Measurements from ENCODE around the gene CPED1.
"Not testable (repeated sequence)": the region's sequence is repeated elsewhere in the genome, so short reads cannot be mapped to it uniquely, and the experiment has no call there.

CPED1 gene

DNA sequence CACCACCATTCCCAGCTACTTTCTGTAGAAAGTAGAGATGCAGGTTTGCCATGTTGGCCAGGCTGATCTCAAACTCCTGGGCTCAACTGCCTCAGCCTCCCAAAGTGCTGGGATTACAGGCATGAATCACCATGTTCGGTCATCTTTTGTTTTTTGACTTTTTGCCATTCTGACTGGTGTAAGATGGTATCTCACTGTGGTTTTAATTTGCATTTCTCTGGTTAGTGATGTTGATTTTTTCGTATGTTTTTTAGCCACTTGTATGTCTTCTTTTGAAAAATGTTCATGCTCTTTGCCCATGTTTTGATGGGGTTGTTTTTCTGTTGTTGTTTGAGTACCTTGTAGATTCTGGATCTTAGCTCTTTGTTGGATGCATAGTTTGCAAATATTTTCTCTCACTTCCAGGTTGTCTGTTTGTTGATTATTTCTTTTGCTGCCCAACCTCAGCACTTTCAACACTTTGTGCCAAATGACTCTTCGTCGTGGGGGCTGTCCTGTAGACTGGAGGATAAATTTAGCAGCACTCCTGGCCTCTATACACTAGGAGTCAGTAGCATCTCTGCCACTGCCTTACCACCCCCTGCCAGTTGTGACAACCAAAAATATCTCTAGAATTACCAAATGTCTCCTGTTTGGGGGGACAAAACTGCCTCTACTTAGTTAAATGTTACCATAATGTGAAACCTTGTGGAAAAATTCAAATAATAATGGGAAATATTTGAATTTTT is 6.5 kb upstream of the CPED1 start:
- Histone ChIP-seq H3K27ac (ENCODE audit: low read depth, low read length) (no peak overlapping the region), H3K9me3 (ENCODE audit: insufficient read depth, low read depth, low read length) (no peaks in the 10 kb centered on the region), H3K9ac (ENCODE audit: low read depth, low read length) (no peak overlapping the region), H3K36me3 (ENCODE audit: insufficient read depth, low read length) (no peaks in the 10 kb centered on the region), H3K27me3 (ENCODE audit: insufficient read depth, low read length) (no peaks in the 10 kb centered on the region), H3K4me1 (ENCODE audit: insufficient read depth, low read length) (no peaks in the 10 kb centered on the region; the same call in 1 of the 2 replicates), H3K4me3 (ENCODE audit: low read length) (no peak overlapping the region)
- WGBS: 85% methylated on average over 4 of the region's 4 CpGs

DNA sequence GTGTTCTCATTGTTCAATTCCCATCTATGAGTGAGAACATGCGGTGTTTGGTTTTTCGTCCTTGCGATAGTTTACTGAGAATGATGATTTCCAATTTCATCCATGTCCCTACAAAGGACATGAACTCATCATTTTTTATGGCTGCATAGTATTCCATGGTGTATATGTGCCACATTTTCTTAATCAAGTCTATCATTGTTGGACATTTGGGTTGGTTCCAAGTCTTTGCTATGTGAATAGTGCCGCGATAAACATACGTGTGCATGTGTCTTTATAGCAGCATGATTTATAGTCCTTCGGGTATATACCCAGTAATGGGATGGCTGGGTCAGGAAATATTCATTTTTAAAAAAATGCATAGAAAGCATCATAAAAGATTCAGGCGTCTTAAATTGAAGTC is 4.9 kb upstream of the CPED1 start:
- not testable (repeated sequence) for H3K4me3 ChIP-seq (ENCODE audit: low read length); H3K9me3 ChIP-seq (ENCODE audit: insufficient read depth, low read depth, low read length); H3K9ac ChIP-seq (ENCODE audit: low read depth, low read length); H3K4me1 ChIP-seq (ENCODE audit: insufficient read depth, low read length); H3K27ac ChIP-seq (ENCODE audit: low read depth, low read length); H3K36me3 ChIP-seq (ENCODE audit: insufficient read depth, low read length); H3K27me3 ChIP-seq (ENCODE audit: insufficient read depth, low read length)
- WGBS: 89% methylated on average over 5 of the region's 8 CpGs

- Histone ChIP-seq H3K9me3 (ENCODE audit: insufficient read depth, low read depth, low read length) (no peaks in the 10 kb centered on the region), H3K27ac (ENCODE audit: low read depth, low read length) (no peak overlapping the region), H3K9ac (ENCODE audit: low read depth, low read length) (no peak overlapping the region), H3K27me3 (ENCODE audit: insufficient read depth, low read length) (peaks cover 18% of the 10 kb centered on the region), H3K4me1 (ENCODE audit: insufficient read depth, low read length) (peaks cover 8% of the 10 kb centered on the region), H3K36me3 (ENCODE audit: insufficient read depth, low read length) (no peaks in the 10 kb centered on the region), H3K4me3 (ENCODE audit: low read length) (no peak overlapping the region)
- WGBS: 95% methylated on average over 3 of the region's 3 CpGs
Observed at GRCh38 chr7:120984406-120984805, 4.1 kb upstream of the CPED1 start.

- peaks cover 8% of the 10 kb centered on the region for H3K4me1 ChIP-seq (ENCODE audit: insufficient read depth, low read length)
- H3K36me3 ChIP-seq (ENCODE audit: insufficient read depth, low read length): no peaks in the 10 kb centered on the region
- peaks cover 25% of the 10 kb centered on the region for H3K27me3 ChIP-seq (ENCODE audit: insufficient read depth, low read length)
- WGBS: 52% methylated on average over 2 of the region's 2 CpGs
- H3K27ac ChIP-seq (ENCODE audit: low read depth, low read length): no peak overlapping the region
- no peak overlapping the region for H3K9ac ChIP-seq (ENCODE audit: low read depth, low read length)
- H3K4me3 ChIP-seq (ENCODE audit: low read length): no peak overlapping the region
- H3K9me3 ChIP-seq (ENCODE audit: insufficient read depth, low read depth, low read length): no peaks in the 10 kb centered on the region
Observed at GRCh38 chr7:120985130-120985758, 3.3 kb upstream of the CPED1 start.

GRCh38 chr7:120985839-120986238 is 2.7 kb upstream of the CPED1 start:
- WGBS: 92% methylated on average over 2 of the region's 2 CpGs
- Histone ChIP-seq H3K27me3 (ENCODE audit: insufficient read depth, low read length) (peaks cover 25% of the 10 kb centered on the region), H3K36me3 (ENCODE audit: insufficient read depth, low read length) (no peaks in the 10 kb centered on the region), H3K27ac (ENCODE audit: low read depth, low read length) (no peak overlapping the region), H3K4me1 (ENCODE audit: insufficient read depth, low read length) (peaks cover 8% of the 10 kb centered on the region), H3K4me3 (ENCODE audit: low read length) (no peak overlapping the region), H3K9ac (ENCODE audit: low read depth, low read length) (no peak overlapping the region), H3K9me3 (ENCODE audit: insufficient read depth, low read depth, low read length) (no peaks in the 10 kb centered on the region)

DNA sequence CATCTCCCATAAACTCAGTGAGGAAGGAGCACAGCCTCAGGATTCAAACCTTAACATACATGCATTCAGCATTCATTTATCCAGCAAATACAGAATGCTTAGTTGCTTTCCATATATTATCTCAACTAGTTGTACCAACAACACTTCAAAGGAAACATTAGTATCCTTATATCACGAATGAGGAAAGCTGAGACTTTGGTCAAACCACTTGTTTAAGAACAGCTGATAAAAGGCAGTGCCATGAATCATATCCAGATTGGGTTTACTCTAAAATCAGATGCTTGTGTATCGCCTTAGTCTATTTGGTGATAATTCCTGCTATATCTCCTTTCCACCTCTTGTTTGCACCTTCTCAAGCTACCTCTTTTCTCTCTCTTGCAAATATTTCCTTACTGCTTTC is 1.9 kb upstream of the CPED1 start:
- 96% methylated on average over 2 of the region's 2 CpGs for WGBS
- no peaks in the 10 kb centered on the region for H3K36me3 ChIP-seq (ENCODE audit: insufficient read depth, low read length)
- peaks cover 25% of the 10 kb centered on the region for H3K27me3 ChIP-seq (ENCODE audit: insufficient read depth, low read length)
- peaks cover 8% of the 10 kb centered on the region for H3K4me1 ChIP-seq (ENCODE audit: insufficient read depth, low read length)
- no peak overlapping the region for H3K4me3 ChIP-seq (ENCODE audit: low read length)
- H3K27ac ChIP-seq (ENCODE audit: low read depth, low read length): no peak overlapping the region
- H3K9me3 ChIP-seq (ENCODE audit: insufficient read depth, low read depth, low read length): no peaks in the 10 kb centered on the region
- no peak overlapping the region for H3K9ac ChIP-seq (ENCODE audit: low read depth, low read length)

DNA sequence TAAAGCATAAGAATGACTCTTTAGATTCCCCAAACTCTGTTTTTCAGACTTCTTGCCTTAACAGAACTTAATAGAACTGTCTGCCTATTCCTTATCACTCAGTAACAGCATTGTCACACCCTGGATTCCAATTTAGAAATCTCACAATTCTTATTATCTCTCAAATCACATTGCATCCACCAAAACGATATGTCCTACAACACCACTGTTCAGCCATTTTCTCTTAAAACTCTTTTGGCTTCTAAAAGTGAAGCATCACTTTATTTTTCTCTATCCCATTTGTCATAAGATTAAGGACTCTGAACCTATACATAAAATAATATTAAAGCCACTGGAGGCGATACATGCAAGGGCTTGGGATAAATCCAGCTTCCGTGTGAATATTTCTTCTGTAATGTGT is 1.2 kb upstream of the CPED1 start:
- Histone ChIP-seq H3K27ac (ENCODE audit: low read depth, low read length) (no peak overlapping the region), H3K27me3 (ENCODE audit: insufficient read depth, low read length) (peaks cover 25% of the 10 kb centered on the region), H3K4me1 (ENCODE audit: insufficient read depth, low read length) (peaks cover 8% of the 10 kb centered on the region), H3K9ac (ENCODE audit: low read depth, low read length) (no peak overlapping the region), H3K4me3 (ENCODE audit: low read length) (no peak overlapping the region), H3K36me3 (ENCODE audit: insufficient read depth, low read length) (no peaks in the 10 kb centered on the region), H3K9me3 (ENCODE audit: insufficient read depth, low read depth, low read length) (no peaks in the 10 kb centered on the region)
- WGBS: under 1% methylated on average over 3 of the region's 3 CpGs

DNA sequence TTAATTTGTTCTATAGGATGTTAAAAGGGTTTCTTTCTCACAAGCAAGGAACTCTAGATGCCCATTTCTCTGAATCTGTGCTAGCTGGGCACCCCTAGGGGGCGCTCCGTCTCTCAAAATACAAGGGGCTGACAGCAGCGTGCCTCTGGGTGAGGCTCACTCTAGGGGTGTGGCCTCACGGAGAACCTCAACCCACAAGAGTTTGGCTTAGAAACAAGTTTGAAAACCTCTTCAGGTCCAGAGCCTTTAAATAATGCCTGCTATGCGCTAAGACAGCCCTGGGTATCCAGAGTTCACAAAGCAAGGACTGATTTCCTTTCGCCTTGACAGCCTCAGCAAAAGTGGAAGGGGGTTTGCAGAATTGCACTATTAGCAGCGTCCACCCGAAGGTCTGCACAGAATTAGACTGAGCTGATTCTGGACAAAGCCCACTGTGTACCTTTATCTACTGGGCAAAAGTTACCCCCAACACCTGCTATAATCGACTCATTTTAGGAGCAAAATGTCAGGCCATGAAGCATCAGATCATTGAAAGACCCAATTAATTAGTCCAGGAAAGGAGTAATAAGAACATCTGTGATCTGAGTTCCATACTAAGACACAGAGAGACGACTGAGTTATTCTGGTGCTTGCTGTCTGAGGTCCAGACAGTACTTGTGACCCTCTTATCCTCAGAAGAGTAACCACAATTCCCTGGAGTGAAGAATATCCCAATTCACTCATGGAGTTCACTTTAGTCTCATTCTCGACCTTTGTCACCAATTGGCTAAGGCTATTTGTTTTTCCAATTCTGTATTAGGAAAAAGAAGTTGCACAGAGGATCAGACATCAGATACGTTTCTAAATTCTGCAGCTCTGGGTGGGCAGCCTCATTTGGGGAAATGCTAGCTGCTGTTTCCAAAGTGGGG is 574 bp upstream of the CPED1 start:
- peaks cover 25% of the 10 kb centered on the region for H3K27me3 ChIP-seq (ENCODE audit: insufficient read depth, low read length)
- H3K27ac ChIP-seq (ENCODE audit: low read depth, low read length): no peak overlapping the region
- H3K9ac ChIP-seq (ENCODE audit: low read depth, low read length): no peak overlapping the region
- 20% methylated on average over 12 of the region's 12 CpGs for WGBS
- H3K4me1 ChIP-seq (ENCODE audit: insufficient read depth, low read length): peaks cover 8% of the 10 kb centered on the region
- H3K4me3 ChIP-seq (ENCODE audit: low read length): peak overlapping the region; percentile 57
- no peaks in the 10 kb centered on the region for H3K36me3 ChIP-seq (ENCODE audit: insufficient read depth, low read length)
- H3K9me3 ChIP-seq (ENCODE audit: insufficient read depth, low read depth, low read length): no peaks in the 10 kb centered on the region

DNA sequence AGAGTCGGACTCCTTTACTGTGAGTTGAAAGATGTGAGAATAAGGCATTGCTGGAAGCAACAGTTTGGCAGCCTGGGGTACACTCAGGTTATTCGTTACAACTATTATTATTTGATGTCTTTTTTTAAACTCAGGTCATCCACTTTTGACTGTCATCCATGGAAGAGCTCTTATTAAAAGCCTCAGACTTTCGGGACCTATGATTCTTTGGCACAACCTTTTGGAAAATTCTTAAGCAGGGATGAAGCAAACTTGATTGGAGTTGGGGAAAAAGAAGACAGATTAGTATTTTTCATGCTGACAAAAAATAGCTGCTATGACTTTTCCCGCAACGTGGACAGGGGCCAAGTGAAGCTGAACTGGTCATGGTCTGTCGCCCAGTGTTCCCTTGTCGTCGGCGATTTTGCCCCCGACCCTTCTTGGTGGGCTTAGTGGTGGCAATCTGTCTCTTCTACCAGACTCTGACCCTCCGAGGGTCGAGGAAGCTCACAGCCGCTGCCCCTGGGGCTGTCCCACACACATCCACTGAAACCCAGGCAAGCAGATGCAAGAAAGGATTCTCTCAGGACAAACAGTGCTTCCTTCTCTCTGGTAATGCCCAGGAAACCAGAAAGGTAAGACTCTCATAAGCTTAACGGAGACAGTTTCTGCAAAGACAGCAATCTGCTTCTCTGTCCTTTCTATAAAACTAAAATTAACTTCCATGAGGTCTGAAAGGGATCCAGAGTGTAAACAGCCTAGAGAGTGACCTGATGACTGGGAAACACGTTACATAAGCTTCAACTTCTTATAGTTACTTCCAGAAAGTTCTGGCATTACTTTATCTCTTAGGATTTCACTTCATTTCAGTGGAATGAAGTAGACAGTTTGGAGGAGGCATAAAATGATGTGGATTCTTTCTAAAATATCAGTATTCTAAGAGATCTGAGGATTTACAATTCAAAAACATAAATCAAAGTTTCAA is 1.0 kb downstream of the CPED1 start:
- H3K36me3 ChIP-seq (ENCODE audit: insufficient read depth, low read length): no peaks in the 10 kb centered on the region
- peaks cover 8% of the 10 kb centered on the region for H3K4me1 ChIP-seq (ENCODE audit: insufficient read depth, low read length)
- H3K9me3 ChIP-seq (ENCODE audit: insufficient read depth, low read depth, low read length): no peaks in the 10 kb centered on the region
- 92% methylated on average over 14 of the region's 15 CpGs for WGBS
- H3K4me3 ChIP-seq (ENCODE audit: low read length): peak overlapping the region; percentile 57; the same call in 1 of the 2 replicates
- no peak overlapping the region for H3K27ac ChIP-seq (ENCODE audit: low read depth, low read length)
- H3K9ac ChIP-seq (ENCODE audit: low read depth, low read length): no peak overlapping the region
- peaks cover 25% of the 10 kb centered on the region for H3K27me3 ChIP-seq (ENCODE audit: insufficient read depth, low read length)

DNA sequence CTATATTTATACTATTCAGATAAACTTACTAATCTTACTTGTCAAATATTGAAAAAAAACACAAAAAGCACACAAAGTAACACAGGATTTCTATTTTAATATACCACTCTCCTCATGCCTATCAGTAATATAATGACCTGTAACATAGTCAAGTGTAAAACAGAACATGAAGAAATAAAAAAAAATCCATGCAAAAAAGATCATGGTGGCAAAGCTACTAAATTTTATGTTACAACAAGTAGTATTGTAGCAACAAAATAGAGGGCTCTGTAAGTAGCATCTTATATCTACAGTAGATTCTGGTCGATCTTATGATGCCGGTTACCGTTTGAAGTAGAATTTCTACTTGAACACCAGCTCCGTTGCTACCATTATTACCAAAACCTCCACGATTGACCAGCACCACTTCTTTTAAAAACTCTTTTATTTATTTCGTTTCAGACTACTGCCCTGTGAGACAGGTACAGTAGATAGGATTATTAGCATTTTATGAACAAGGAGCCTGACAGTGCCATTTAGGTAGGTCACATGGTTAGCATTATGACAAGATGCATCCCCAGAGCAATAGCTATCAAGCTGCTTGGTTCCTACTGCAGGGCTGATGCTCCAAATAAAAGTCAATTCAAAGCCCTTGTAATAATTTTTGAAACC is 2.1 kb downstream of the CPED1 start:
- WGBS: 95% methylated on average over 6 of the region's 6 CpGs
- H3K4me1 ChIP-seq (ENCODE audit: insufficient read depth, low read length): peaks cover 8% of the 10 kb centered on the region
- H3K4me3 ChIP-seq (ENCODE audit: low read length): no peak overlapping the region
- no peaks in the 10 kb centered on the region for H3K36me3 ChIP-seq (ENCODE audit: insufficient read depth, low read length)
- no peak overlapping the region for H3K9ac ChIP-seq (ENCODE audit: low read depth, low read length)
- H3K27me3 ChIP-seq (ENCODE audit: insufficient read depth, low read length): peaks cover 25% of the 10 kb centered on the region
- H3K9me3 ChIP-seq (ENCODE audit: insufficient read depth, low read depth, low read length): no peaks in the 10 kb centered on the region
- no peak overlapping the region for H3K27ac ChIP-seq (ENCODE audit: low read depth, low read length)
